Activated naive CD8-positive, alpha-beta T cell treated with anti-CD3 and anti-CD28 coated beads, Interleukin-2, amount 10 ng/mL, durations not matched to agents 7 days and 5 days (primary cell): ENCODE measurements around the gene CCL23. TPM values are rescaled to one million over a fixed set of nuclear protein-coding genes. Genes with fewer than 3 reads are reported as not detected.

Experiments used
- ATAC-seq: fragments of 150-1000 bp; cut with Tn5 transposase; one replicate; pipeline ENCODE4 v1.10.0; 2021; ENCODE audit warnings: low read depth, moderate library complexity
- POLR2A ChIA-PET: fragments of 350-600 bp; sonication (Branson Sonifier 250); formaldehyde crosslinking; loops from one replicate; lab custom pipeline; 2021; ENCODE audit warnings: antibody characterized with exemption; lab: Charles Lee
- DNase-seq: peaks from one replicate; pipeline ENCODE4 v3.0.0; 2021
- H3K27ac Mint-ChIP-seq: one replicate; pipeline ENCODE4 v1.8.0; 2022; ENCODE audit warnings: mild to moderate bottlenecking, mixed read lengths
- H3K27me3 Mint-ChIP-seq: one replicate; pipeline ENCODE4 v1.8.0; 2022; ENCODE audit warnings: mild to moderate bottlenecking, moderate library complexity, mixed read lengths
- H3K36me3 Mint-ChIP-seq: one replicate; pipeline ENCODE4 v1.8.0; 2021; ENCODE audit warnings: mild to moderate bottlenecking, mixed read lengths
- H3K4me1 Mint-ChIP-seq: one replicate; pipeline ENCODE4 v1.8.0; 2021; ENCODE audit warnings: mixed read lengths
- H3K4me3 Mint-ChIP-seq: one replicate; pipeline ENCODE4 v1.8.0; 2022; ENCODE audit warnings: mild to moderate bottlenecking, moderate library complexity, mixed read lengths
- H3K9me3 Mint-ChIP-seq: one replicate; pipeline ENCODE4 v1.8.0; 2021; ENCODE audit warnings: mixed read lengths
- total RNA-seq, 2 experiments: library from RNA; stranded (reverse); gene quantifications; one replicate each; pipeline ENCODE4 v1.2.3, GENCODE V29; 2021

The CCL23 gene
- total RNA-seq, 2 experiments from 2014 or later = not detected

DNA sequence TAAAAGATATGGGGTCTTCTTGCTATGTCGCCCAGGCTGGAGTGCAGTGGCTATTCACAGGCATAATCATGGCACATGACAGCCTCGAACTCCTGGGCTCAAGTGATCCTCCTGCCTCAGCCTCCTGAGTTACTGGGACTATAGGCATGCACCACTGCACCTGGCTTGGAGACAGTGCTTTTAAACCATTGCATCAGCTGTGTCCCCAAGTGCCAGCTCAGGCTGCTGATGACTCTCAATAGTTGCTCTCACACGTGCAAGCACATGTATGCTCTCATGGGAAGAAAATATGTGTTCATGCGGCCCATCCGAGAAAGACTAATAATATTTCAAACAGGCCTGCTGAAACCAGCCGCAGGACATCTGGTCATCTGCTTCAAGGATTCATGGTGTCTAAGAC is 45.2 kb downstream of the CCL23 start:
- no peaks in the 10 kb centered on the region for H3K9me3 Mint-ChIP-seq
- peaks cover 2% of the 10 kb centered on the region for H3K4me1 Mint-ChIP-seq
- DNase-seq = no peak
- no peak overlapping the region for H3K4me3 Mint-ChIP-seq
- POLR2A ChIA-PET = no interaction called here
- no peaks in the 10 kb centered on the region for H3K36me3 Mint-ChIP-seq
- H3K27me3 Mint-ChIP-seq = peaks cover 21% of the 10 kb centered on the region
- no peak for ATAC-seq
- H3K27ac Mint-ChIP-seq = no peak overlapping the region

DNA sequence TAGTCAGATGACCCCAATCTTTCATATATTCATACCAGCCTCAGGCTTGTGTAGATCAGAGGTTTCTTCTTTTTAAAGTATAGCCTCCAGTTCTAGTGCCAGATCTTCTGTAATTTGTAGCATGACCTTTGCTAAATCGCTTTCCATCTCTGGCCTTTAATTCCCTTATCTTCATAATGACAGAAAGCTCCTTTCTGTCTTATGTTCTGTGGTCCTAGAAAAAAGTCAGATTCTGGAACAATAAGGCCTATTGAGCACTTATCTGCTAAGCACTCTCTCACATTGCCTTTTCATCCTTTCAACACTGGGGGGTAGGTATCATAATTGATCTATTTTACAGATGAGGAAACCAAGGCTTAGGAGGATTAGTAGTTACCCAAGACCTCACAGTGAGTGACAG is 45.7 kb downstream of the CCL23 start:
- Mint-ChIP-seq H3K27me3 (peaks cover 21% of the 10 kb centered on the region), H3K4me3 (no peak overlapping the region), H3K4me1 (peaks cover 2% of the 10 kb centered on the region), H3K9me3 (no peaks in the 10 kb centered on the region), H3K27ac (no peak overlapping the region), H3K36me3 (no peaks in the 10 kb centered on the region)
- POLR2A ChIA-PET = no interaction called here
- DNase-seq = no peak
- no peak for ATAC-seq

DNA sequence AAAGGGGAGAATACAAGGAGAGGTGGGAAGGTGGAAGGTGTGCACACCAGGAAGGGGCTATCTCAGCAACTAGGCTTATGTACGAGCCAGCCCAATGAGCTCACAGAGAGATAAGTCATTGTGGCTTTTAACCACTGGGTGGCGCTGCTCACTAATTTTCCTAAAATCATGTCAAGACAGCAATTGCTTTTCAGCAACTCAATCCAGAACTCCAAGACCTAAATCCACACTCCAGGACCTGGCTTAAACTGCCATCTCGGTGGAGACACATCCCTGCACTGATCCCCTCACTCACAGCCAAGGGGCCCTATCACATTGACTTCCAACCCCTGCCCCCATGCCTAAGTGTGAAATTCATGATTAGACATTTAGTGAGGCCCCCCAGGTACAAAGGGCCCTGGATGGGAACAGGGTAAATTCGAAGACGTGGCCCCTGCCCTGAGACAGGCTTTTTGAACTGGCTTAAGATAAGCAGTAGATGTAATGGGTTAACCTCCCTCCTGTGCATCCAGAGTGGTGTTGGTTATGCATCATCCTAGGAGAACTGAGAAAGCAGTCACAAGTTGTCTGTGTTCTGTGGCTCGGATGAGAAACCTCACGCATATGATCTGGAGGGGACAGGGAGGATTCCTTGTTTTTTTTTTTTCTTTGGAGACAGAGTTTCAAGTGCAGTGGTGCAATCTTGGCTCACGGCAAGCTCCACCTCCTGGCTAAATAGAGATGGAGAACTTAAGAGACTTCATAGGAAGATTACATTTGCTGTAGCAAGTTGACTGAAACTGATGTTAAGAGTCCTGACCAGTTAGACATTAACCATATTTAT is 48.0 kb downstream of the CCL23 start:
- ATAC-seq = peak; percentile 63
- H3K27ac Mint-ChIP-seq = no peak overlapping the region

DNA sequence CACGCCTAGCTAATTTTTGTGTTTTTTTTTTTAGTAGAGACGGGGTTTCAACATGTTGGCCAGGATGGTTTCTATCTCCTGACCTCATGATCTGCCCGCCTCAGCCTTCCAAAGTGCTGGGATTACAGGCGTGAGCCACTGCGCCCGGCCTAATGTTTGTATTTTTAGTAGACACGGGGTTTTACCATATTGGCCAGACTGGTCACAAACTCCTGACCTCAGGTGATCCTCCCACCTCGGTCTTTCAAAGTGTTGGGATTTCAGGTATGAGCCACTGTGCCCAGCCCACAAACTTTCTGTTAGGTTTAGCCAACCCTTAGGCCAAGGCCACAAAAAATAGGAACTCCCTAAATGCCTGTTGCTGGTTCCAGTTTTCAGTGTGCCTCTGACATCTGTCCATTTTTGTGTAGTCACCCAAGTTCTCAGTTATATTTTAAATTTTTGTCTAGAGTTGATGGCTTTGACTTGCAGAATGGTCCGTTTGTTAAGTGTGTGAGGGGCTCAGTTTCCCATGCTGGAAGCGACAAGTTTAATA is 49.2 kb downstream of the CCL23 start:
- POLR2A ChIA-PET = no interaction called here
- H3K27me3 Mint-ChIP-seq = peaks cover 18% of the 10 kb centered on the region
- no peak overlapping the region for H3K4me3 Mint-ChIP-seq
- no peak for ATAC-seq
- H3K4me1 Mint-ChIP-seq = peaks cover 2% of the 10 kb centered on the region
- no peaks in the 10 kb centered on the region for H3K9me3 Mint-ChIP-seq
- no peak overlapping the region for H3K27ac Mint-ChIP-seq
- H3K36me3 Mint-ChIP-seq = no peaks in the 10 kb centered on the region
- DNase-seq = no peak

More for the DNA sequence above, 48.0 kb downstream of the CCL23 start:
- peaks cover 2% of the 10 kb centered on the region for H3K4me1 Mint-ChIP-seq
- no peak overlapping the region for H3K4me3 Mint-ChIP-seq
- H3K36me3 Mint-ChIP-seq = no peaks in the 10 kb centered on the region
- POLR2A ChIA-PET = interaction anchor here (0.9 kb wide), 1 partner anchor 9 kb away, joined by 3 read pairs; no protein-coding TSS in a partner anchor
- no peaks in the 10 kb centered on the region for H3K9me3 Mint-ChIP-seq
- DNase-seq = peak; percentile 62
- H3K27me3 Mint-ChIP-seq = peaks cover 15% of the 10 kb centered on the region

DNA sequence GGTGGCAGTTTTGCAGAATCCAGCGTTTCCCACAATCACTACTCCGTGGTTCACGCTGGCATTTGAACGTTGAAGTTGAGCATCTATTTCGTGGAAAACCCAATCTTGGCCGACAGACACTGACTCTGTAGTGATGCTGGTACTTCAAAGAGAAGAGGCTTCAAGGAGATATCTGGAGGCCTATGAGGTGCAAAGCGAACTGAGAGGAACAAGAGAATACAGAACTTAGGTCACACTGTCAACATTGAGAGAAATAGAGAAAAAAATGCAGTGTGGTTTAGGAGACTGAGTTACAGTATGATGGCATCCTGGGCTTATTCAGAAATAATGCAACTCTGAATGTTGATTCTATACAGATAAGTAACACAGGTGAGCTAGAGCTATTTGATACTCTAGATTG is 52.5 kb downstream of the CCL23 start:
- POLR2A ChIA-PET = no interaction called here
- no peak overlapping the region for H3K4me3 Mint-ChIP-seq

DNA sequence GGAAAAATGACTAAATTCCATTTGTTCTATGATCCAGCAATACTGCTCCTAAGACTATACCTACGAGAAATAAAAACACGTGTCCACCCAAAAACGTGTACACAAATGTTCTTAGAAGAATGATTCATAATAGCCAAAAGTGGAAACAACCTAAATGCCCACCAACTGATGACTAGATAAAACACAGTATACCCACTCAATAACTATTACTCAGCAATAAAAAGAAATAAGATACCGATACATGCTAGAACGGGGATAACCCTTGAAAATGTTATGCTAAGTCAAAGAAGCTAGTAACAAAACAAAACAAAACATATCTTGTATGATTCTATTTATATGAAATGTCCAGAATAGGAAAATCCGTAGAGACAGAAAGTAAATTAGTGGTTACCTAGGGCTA is 54.1 kb downstream of the CCL23 start:
- peaks cover 15% of the 10 kb centered on the region for H3K27me3 Mint-ChIP-seq
- POLR2A ChIA-PET = no interaction called here

More for the DNA sequence above, 52.5 kb downstream of the CCL23 start:
- no peak for DNase-seq
- H3K27ac Mint-ChIP-seq = no peak overlapping the region
- no peaks in the 10 kb centered on the region for H3K36me3 Mint-ChIP-seq
- ATAC-seq = no peak
- peaks cover 2% of the 10 kb centered on the region for H3K4me1 Mint-ChIP-seq
- H3K27me3 Mint-ChIP-seq = peaks cover 13% of the 10 kb centered on the region
- H3K9me3 Mint-ChIP-seq = no peaks in the 10 kb centered on the region

More for the DNA sequence above, 54.1 kb downstream of the CCL23 start:
- H3K9me3 Mint-ChIP-seq = no peaks in the 10 kb centered on the region
- no peak overlapping the region for H3K27ac Mint-ChIP-seq
- no peaks in the 10 kb centered on the region for H3K36me3 Mint-ChIP-seq
- H3K4me3 Mint-ChIP-seq = no peak overlapping the region
- ATAC-seq = no peak
- no peaks in the 10 kb centered on the region for H3K4me1 Mint-ChIP-seq
- DNase-seq = no peak

Other genes with a start within 250 kb of the CCL23 start
- gene MMP28, start 222.3 kb downstream of the CCL23 start, total RNA-seq = under 1 TPM; 0.45 to 0.75 TPM
- 100 to 1,000 TPM; 291 to 299 TPM for gene TAF15, start 208.5 kb downstream of the CCL23 start, total RNA-seq
- 1 to 10 TPM; 6.3 to 6.7 TPM for gene HEATR9, start 149.1 kb downstream of the CCL23 start, total RNA-seq
- 100 to 1,000 TPM; 782 to 938 TPM for gene CCL5, start 137.6 kb downstream of the CCL23 start, total RNA-seq
- 10 to 100 TPM; 17.3 to 25.0 TPM for gene RDM1, start 87.2 kb downstream of the CCL23 start, total RNA-seq
- not detected for gene LYZL6, start 74.3 kb downstream of the CCL23 start, total RNA-seq
- not detected for gene CCL16, start 36.5 kb downstream of the CCL23 start, total RNA-seq
- not detected for gene CCL14, start 31.2 kb downstream of the CCL23 start, total RNA-seq
- not detected for gene CCL15, start 16.4 kb downstream of the CCL23 start, total RNA-seq
- not detected for gene CCL18, start 46.3 kb upstream of the CCL23 start, total RNA-seq
- 1 to 10 TPM; 2.9 to 4.7 TPM for gene CCL3, start 72.2 kb upstream of the CCL23 start, total RNA-seq
- 10 to 100 TPM; 12.2 to 14.8 TPM for gene CCL4, start 85.9 kb upstream of the CCL23 start, total RNA-seq
- gene TBC1D3B, start 158.7 kb upstream of the CCL23 start, total RNA-seq = 1 to 10 TPM; 7.7 to 9.9 TPM
- gene CCL3L1, start 178.8 kb upstream of the CCL23 start, total RNA-seq = 10 to 100 TPM; 13.7 to 18.4 TPM
- 1 to 10 TPM; 4.0 to 8.7 TPM for gene CCL4L2, start 193.1 kb upstream of the CCL23 start, total RNA-seq
- gene TBC1D3I, start 246.6 kb upstream of the CCL23 start, total RNA-seq = under 1 TPM; 0.78 to 0.88 TPM